ENCODE results near the gene KCNK7.

GRCh38 chr11:65559951-65560537 lies 35.6 kb downstream of the KCNK7 start:
- TF ChIP-seq CTCF (IDR thresholded peaks at IDR 0.05) (no peak), POLR2A (IDR thresholded peaks at IDR 0.05) (no peak)

Measured in uterus (tissue), 2 donors.